H1 (cell line): Measurements from ENCODE around the gene MYBPC3.

Source experiments
- CEBPB ChIP-seq: IDR thresholded peaks from 2 replicates; pipeline ENCODE4 v1.6.1; 2012; ENCODE audit warnings: low read depth, low read length
- CHD2 ChIP-seq: IDR thresholded peaks from 2 replicates; pipeline ENCODE4 v1.6.1; 2012; ENCODE audit warnings: low read length, improper control_type of control experiment
- POLR2A ChIP-seq, 2 experiments: IDR thresholded peaks; 1 replicate in 1 of 2; 2 replicates in 1 of 2; pipeline ENCODE4 v1.6.1; 2011; ENCODE audit warnings: low read depth in 2 of 2, low read length in 2 of 2, mild to moderate bottlenecking in 2 of 2; ENCODE audit errors: control extremely low read depth in 1 of 2
- SIN3A ChIP-seq, 2 experiments: IDR thresholded peaks in 1 of 2; conservative IDR thresholded peaks in 1 of 2; 2 replicates each; pipeline ENCODE4 v1.6.1; 2011 to 2012; ENCODE audit warnings: low read length in 2 of 2, improper control_type of control experiment in 1 of 2, low read depth in 1 of 2, mild to moderate bottlenecking in 1 of 2

DNA sequence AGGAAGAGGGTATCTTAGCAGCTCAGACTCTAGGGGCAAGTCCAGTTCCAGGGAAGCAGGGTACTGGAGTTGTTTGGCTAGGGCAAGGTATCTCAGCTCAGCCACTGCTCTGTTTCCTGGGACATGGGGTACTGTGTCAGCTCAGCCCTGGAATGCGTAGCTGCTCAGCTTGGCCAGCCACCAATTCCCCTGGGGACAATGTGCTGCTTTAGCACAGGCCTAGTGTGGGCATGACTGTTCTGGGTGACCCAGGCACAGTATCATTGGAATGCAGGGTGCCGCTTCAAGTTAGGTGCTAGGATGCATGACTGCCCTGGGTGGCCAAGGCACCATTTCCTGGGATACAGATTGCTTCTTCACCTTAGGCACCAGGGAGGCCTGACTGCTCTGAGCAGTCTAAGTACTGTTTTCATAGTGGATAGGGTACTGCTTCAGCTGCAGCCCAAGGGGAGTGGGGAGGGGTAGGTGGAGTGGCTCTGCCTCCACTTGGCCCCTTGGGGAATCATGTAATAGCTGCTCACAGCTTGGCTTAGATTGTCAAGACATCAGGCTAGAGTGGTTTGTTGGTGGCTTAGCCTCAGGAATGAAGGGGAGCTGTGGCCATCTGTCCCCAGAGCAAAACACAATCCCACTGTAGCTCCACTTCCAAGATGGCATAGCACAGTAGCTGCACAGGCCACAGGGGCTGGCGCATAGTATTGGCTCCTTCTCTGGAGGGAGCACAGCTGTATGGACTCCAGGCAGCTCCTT lies 46.6 kb downstream of the MYBPC3 start:
- TF ChIP-seq CEBPB (no peak), POLR2A (IDR thresholded peaks at IDR 0.05; ENCODE audit: control extremely low read depth in 1 of 2, low read depth in 2 of 2, low read length in 2 of 2) (no peak), CHD2 (no peak), SIN3A (conservative IDR thresholded peaks at IDR 0.05 in 1 of 2, IDR thresholded peaks at IDR 0.05 in 1 of 2; ENCODE audit: low read depth in 1 of 2, low read length in 2 of 2) (no peak)
